ENCODE results near the gene HOXC13. TPM values are rescaled to one million over a fixed set of nuclear protein-coding genes. Genes with fewer than 3 reads are reported as not detected.

The HOXC13 gene
- total RNA-seq, 1 donor from 2014 or later = not detected

DNA sequence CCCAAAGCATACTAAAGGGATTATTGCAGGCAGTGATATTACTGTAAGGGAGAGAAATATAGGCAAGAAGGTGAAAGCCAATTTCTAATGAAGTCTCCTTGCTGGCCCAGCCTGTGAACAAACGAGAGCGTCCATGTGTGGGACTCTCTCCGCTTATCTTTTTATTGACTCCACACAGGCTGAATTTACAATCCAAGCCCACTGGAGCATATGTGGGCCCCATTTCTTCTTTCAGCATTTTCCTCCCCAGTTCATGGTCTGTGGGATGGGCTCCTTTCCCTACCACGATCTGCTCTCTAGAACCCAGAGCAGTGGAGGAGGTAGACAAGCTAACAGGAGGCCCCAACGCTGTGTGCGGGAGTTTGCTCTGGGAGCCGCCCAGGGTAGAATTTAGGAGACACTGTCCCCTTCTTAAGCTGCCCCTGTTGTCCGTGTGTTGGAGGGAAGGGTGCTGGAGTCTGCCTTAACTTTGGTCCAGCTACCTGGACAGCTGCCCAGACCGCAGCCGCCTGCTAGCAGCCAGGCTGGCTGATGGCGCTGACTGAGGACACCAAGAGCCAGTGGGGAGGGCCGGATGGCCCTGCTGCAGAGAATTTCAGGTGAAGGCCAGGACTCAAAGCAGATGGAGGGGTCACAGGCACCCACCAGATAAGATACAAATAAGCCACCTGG is 31.1 kb downstream of the HOXC13 start:
- TF ChIP-seq, protein P1, sequence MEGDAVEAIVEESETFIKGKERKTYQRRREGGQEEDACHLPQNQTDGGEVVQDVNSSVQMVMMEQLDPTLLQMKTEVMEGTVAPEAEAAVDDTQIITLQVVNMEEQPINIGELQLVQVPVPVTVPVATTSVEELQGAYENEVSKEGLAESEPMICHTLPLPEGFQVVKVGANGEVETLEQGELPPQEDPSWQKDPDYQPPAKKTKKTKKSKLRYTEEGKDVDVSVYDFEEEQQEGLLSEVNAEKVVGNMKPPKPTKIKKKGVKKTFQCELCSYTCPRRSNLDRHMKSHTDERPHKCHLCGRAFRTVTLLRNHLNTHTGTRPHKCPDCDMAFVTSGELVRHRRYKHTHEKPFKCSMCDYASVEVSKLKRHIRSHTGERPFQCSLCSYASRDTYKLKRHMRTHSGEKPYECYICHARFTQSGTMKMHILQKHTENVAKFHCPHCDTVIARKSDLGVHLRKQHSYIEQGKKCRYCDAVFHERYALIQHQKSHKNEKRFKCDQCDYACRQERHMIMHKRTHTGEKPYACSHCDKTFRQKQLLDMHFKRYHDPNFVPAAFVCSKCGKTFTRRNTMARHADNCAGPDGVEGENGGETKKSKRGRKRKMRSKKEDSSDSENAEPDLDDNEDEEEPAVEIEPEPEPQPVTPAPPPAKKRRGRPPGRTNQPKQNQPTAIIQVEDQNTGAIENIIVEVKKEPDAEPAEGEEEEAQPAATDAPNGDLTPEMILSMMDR (conservative IDR thresholded peaks at IDR 0.05) = no peak
- Mint-ChIP-seq H3K36me3 (no peaks in the 10 kb centered on the region), H3K27me3 (peaks cover 98% of the 10 kb centered on the region), H3K4me3 (no peak overlapping the region), H3K9me3 (no peaks in the 10 kb centered on the region), H3K4me1 (ENCODE audit: unreplicated experiment) (peaks cover 12% of the 10 kb centered on the region), H3K27ac (no peak overlapping the region)
- no peak for DNase-seq (ENCODE audit: extremely low spot score, unreplicated experiment)

DNA sequence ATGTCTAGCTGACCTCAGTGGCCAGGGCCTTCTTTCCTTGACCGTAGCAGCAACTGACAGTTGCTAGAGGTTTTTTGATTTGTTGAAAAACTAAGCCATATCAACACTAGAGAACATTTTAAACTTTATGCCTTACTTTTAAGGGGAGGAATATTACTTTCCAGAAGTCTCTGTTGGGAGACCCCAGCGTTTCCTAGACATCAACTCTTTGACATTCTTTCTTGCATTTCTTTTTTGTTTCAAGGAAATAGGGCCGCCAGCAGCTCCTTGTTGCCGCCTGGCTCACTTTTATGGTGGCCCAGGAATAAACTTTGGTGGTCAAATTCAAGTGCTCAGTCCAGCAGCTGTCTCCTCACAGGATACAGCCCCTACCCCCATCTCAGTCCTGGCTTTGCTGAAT is 31.8 kb downstream of the HOXC13 start:
- TF ChIP-seq, protein P1 (conservative IDR thresholded peaks at IDR 0.05) = no peak
- H3K27ac Mint-ChIP-seq = no peak overlapping the region
- no peaks in the 10 kb centered on the region for H3K36me3 Mint-ChIP-seq
- no peaks in the 10 kb centered on the region for H3K9me3 Mint-ChIP-seq
- peaks cover 11% of the 10 kb centered on the region for H3K4me1 Mint-ChIP-seq (ENCODE audit: unreplicated experiment)
- H3K4me3 Mint-ChIP-seq = no peak overlapping the region
- DNase-seq (ENCODE audit: extremely low spot score, unreplicated experiment) = no peak
- H3K27me3 Mint-ChIP-seq = peaks cover 96% of the 10 kb centered on the region

DNA sequence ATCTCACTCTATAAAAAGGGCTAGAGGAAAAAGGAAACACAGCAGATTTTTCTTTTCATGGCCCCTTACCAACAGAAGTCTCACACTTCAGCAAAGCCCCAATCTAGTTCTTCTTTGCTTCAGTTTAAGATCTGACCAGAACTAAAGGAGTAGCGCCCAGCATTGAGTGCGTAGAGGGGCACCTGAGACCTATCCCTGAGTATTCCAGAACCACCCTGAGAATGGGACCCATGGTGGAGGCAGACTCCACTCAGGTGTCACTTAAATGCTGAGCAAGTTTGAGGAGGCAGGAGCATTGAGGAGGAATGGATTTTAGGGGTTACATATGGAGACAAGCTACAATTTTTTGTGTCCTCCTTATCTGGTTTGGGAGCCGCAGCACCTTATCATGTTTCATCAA is 32.5 kb downstream of the HOXC13 start:
- no peak overlapping the region for H3K27ac Mint-ChIP-seq
- peaks cover 96% of the 10 kb centered on the region for H3K27me3 Mint-ChIP-seq
- H3K4me3 Mint-ChIP-seq = no peak overlapping the region
- H3K36me3 Mint-ChIP-seq = no peaks in the 10 kb centered on the region
- H3K9me3 Mint-ChIP-seq = no peaks in the 10 kb centered on the region
- no peak for DNase-seq (ENCODE audit: extremely low spot score, unreplicated experiment)
- peaks cover 9% of the 10 kb centered on the region for H3K4me1 Mint-ChIP-seq (ENCODE audit: unreplicated experiment)
- TF ChIP-seq, protein P1 (conservative IDR thresholded peaks at IDR 0.05) = no peak

DNA sequence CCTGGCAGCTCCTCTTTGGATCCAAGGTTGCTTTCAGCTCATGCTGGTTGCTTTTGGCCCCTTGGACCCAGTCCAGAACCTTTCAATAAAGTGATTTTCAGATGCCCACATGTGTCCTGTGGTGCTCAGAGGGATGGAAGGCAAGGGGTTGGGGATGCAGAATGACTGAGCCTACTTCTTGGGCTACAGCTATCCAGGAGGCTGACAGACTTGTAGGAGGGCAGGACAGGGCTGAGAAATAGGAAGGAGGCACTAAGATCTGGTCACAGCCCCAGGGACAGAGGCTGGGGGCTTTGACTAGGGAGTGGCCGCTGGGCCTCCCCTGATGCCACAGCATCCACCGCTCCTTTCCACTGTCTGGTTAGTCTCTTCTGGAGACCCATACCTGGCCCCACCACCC is 33.1 kb downstream of the HOXC13 start:
- TF ChIP-seq, protein P1 (conservative IDR thresholded peaks at IDR 0.05) = no peak
- DNase-seq (ENCODE audit: extremely low spot score, unreplicated experiment) = no peak
- no peaks in the 10 kb centered on the region for H3K36me3 Mint-ChIP-seq
- H3K27me3 Mint-ChIP-seq = peaks cover 96% of the 10 kb centered on the region
- H3K9me3 Mint-ChIP-seq = no peaks in the 10 kb centered on the region
- H3K4me1 Mint-ChIP-seq (ENCODE audit: unreplicated experiment) = peaks cover 3% of the 10 kb centered on the region
- H3K4me3 Mint-ChIP-seq = no peak overlapping the region
- no peak overlapping the region for H3K27ac Mint-ChIP-seq

DNA sequence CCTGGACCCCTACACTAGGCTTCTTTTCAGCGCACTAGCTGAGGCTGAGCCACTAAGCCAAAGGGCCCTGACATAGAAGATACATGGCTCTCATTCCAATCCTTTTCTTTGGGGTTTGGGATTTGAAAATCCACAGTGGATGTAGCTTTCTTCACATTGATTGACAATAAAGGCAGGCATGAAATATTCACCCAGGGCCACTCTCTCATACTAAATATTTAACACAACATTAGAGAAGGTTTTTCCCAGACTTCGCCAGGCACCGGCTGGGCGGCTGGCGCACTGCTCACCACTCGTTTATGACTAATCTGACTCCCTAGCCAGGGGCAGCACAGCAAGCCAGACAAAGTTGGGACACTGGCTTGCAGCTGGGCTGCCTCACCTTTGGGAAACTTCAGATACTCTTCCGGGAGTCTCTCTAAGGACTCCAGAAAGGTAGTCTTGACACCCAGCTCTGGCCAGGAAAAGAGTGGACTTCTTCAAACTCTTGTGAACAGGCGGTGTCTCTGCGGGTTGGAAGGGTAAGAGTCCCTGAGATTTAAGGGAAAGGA is 33.6 kb downstream of the HOXC13 start:
- H3K27me3 Mint-ChIP-seq = peaks cover 96% of the 10 kb centered on the region

More for the DNA sequence above, 33.6 kb downstream of the HOXC13 start:
- TF ChIP-seq, protein P1 (conservative IDR thresholded peaks at IDR 0.05) = no peak
- DNase-seq (ENCODE audit: extremely low spot score, unreplicated experiment) = no peak
- Mint-ChIP-seq H3K4me1 (ENCODE audit: unreplicated experiment) (peaks cover 3% of the 10 kb centered on the region), H3K4me3 (peak overlapping the region; percentile 27), H3K36me3 (no peaks in the 10 kb centered on the region), H3K9me3 (no peaks in the 10 kb centered on the region), H3K27ac (no peak overlapping the region)
